Fibroblast of pulmonary artery (primary cell): Measurements from ENCODE around the gene URB2.

Experiments used
- DNase-seq: peaks from one replicate; pipeline ENCODE4 v3.0.0-alpha.2; 2010; ENCODE audit warnings: low read depth
- H3K4me3 ChIP-seq: replicated peaks from 2 replicates; pipeline ENCODE4 v1.5.1; 2011; ENCODE audit warnings: low read depth, mild to moderate bottlenecking, control low read depth, low read length, moderate library complexity
- TF ChIP-seq, protein P1 (sequence below): IDR thresholded peaks from 2 replicates; pipeline ENCODE4 v1.5.1; 2011; ENCODE audit warnings: mild to moderate bottlenecking, control low read depth, low read length, inconsistent platforms; ENCODE audit errors: missing control alignments

URB2 gene

GRCh38 chr1:229599218-229599954 is 26.7 kb upstream of the URB2 start:
- peak; percentile 24 for DNase-seq
- H3K4me3 ChIP-seq, result no peak overlapping the region
- TF ChIP-seq, protein P1, sequence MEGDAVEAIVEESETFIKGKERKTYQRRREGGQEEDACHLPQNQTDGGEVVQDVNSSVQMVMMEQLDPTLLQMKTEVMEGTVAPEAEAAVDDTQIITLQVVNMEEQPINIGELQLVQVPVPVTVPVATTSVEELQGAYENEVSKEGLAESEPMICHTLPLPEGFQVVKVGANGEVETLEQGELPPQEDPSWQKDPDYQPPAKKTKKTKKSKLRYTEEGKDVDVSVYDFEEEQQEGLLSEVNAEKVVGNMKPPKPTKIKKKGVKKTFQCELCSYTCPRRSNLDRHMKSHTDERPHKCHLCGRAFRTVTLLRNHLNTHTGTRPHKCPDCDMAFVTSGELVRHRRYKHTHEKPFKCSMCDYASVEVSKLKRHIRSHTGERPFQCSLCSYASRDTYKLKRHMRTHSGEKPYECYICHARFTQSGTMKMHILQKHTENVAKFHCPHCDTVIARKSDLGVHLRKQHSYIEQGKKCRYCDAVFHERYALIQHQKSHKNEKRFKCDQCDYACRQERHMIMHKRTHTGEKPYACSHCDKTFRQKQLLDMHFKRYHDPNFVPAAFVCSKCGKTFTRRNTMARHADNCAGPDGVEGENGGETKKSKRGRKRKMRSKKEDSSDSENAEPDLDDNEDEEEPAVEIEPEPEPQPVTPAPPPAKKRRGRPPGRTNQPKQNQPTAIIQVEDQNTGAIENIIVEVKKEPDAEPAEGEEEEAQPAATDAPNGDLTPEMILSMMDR, result no peak

DNA sequence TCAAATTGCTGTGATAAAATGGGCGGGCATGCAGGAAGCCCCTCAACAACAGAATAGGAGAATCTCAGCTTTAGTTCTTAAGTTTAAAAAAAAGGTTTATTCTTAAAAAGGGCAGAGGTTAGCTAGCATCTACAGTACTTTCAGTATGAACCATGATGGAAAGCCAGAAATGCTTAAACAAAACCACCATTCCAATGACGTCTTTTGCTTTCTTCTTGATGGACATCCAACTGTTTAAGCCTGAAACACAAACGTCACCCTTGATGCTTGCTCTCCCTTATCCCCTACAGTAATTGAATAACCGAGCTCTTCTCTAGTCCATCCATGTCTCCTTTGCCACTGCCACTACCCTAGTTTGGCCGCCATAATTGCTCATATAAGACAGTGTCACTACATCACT is 25.8 kb upstream of the URB2 start:
- no peak overlapping the region for H3K4me3 ChIP-seq
- TF ChIP-seq, protein P1, result no peak
- DNase-seq, result no peak

DNA sequence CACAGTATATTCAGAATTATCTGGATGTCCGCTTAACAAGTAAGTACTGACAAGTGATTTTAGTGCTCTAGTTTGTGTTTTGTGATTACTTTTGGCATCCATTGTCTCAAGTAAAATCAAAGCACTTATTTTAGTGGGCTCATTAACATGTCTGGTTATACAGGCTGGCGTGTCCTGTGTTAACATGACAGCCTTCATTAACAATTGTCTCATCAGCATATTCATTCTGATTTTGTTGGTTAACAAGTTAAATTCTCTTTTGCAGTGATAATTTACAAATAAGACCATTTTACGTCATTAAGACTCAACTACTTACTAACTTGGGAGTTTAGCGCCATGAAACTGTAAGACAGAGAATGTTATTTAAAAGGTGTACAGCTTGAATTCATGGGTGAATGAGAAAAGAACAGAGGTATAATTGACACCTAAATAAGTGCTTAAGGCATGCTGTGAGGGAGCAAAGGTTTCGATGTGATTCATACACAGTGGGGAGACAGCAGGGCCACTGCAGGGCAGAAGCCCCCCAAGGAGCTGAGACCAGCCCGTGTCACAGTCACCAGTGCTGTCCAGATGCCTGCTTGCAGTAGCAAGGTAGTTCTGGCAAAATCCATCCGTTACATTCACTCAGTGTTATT is 22.6 kb upstream of the URB2 start:
- TF ChIP-seq, protein P1, result no peak
- no peak overlapping the region for H3K4me3 ChIP-seq
- no peak for DNase-seq

DNA sequence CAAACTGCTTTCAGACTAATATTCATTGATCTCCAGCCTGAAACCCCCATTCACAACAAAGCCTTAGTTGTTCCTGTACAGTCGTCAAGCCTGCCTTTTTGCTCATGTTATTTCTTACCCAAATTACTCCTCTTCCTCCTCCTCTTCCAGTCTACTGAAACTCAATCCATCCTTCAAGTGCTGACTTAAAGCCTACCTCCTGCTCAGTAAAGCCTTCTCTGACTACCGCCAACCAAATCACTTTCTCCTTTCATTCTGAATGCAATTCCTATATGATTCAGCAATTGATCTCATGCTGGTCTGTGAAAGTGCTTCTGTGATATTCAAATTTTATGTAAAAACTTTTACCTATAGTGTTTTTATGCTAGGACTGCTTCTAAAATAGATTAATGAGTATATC is 18.7 kb upstream of the URB2 start:
- DNase-seq, result no peak
- TF ChIP-seq, protein P1, result no peak
- H3K4me3 ChIP-seq, result no peak overlapping the region

GRCh38 chr1:229608590-229608989 is 17.5 kb upstream of the URB2 start:
- no peak overlapping the region for H3K4me3 ChIP-seq
- no peak for DNase-seq
- TF ChIP-seq, protein P1, result no peak

- no peak overlapping the region for H3K4me3 ChIP-seq
- no peak for DNase-seq
- TF ChIP-seq, protein P1, result no peak
These were observed 12.1 kb upstream of the URB2 start for GRCh38 chr1:229613938-229614337.

GRCh38 chr1:229614701-229615100 is 11.3 kb upstream of the URB2 start:
- H3K4me3 ChIP-seq, result no peak overlapping the region
- DNase-seq, result no peak
- TF ChIP-seq, protein P1, result no peak
